Kidney glomerular epithelial cell (primary cell): Measurements from ENCODE around the gene FRK.
A peak's percentile ranks its signal among the peaks of the same experiment; 100 is the strongest.
"Not testable (repeated sequence)": the region's sequence is repeated elsewhere in the genome, so short reads cannot be mapped to it uniquely, and the experiment has no call there.

Experiments used
- DNase-seq: peaks from one replicate; lab custom pipeline; 2025; lab: John Stamatoyannopoulos, UW

FRK gene

GRCh38 chr6:116074732-116075390 is 14.2 kb upstream of the FRK start:
- no peak for DNase-seq

DNA sequence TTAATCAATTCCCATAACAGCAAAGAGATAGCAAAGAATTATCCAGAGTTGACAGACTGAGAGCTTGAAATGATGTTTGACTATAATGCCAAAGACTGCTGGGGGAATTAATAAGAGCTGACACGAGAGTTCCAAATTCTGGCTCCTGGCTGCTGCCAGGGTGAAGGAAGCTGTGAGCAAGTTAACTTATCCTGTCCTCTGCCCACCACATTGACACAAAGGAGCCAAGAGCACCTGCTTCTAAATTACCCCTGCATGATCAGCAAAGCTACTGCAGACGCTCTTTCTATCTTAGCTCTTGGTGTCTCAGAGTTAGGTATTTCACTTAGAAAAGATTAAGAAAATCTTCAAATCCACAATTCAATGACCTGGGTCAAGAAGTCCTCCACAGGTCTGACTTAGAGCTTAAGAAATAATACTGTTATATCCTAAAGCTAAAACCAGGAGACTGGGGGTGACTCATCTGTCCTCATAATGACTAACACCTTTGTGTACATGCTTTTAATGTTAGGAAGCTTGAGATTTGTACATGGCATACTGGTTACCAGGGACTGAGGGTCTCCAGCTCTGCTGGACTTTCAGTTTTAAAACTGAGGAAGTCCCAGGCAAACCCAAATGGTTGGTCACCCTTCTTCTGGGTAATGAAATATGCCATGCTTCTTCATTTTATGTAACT is 13.2 kb upstream of the FRK start:
- peak; percentile 21 for DNase-seq

DNA sequence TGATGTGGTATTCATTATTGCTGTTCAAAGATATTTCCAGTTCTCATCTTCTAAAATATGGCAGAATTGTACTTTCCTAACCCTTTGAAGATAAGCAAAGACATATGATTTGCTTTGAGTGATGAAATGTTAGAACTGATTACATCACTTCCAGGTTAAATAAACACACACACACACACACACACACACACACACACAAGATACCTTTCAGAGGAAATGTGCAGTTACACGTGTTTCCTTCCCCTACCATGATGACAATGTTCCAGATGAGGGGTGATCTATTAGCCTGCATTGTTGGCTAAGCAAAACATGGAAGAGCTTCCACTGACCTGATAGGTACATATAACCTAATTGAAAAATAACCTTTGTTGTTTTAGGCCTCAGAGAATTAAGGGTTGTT is 11.7 kb upstream of the FRK start:
- no peak for DNase-seq

DNA sequence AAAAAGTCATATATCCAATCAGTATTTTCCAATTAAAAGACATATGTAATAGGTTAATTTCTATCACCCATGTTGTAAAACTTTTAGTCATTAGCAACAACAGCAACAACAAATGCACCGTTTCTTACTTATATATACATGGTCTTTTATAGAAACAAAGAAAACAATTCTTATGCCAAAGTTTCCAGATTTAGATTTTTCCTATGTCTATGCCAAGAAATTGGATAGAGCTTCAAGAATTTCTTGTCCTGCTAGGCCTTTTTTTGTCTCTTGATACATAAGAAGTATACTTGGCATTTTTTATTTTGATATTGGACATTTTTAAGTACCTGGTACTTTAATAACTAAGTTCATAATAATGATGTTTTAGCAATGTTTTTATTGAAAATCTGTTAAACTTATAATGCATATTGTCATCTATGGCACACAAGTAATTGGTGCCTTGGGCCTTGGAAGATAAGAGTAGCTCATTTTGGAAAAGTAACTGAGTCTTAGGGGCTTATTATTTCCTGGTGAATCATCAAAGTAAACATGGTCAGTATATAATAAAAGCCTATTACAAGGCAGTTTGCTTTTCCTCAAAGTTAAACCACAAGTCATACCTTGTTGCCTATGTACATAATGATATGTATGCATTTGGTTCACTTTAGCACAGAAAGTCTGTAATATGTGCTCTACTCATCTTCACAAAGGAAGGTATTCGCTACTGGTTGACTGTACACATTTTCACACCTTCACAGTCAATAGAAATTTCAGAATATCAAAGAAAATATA is 10.1 kb upstream of the FRK start:
- DNase-seq, result no peak

DNA sequence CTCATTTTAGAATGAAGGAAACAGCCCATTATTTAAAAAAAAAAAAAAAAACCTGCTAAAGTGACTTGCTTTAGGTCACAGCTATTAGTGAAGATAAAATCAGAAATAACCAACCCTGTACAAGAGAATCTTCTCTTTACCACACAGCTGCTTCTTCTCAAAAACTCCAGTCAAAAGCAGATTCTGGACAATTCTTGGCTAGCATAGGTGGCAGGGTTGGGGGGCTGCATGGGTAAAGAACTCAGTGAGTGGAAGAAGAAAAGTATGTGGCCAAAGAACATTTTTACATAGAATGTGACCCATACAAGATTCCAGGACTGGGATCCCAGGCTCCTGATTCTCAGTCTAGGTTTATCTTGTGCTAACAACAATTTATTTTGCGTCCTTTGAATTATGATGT is 9.4 kb upstream of the FRK start:
- no peak for DNase-seq

- DNase-seq, result no peak
These were observed 6.1 kb upstream of the FRK start for GRCh38 chr6:116066789-116067188.

- DNase-seq, result no peak
These were observed 4.0 kb upstream of the FRK start for GRCh38 chr6:116064666-116065065.

DNA sequence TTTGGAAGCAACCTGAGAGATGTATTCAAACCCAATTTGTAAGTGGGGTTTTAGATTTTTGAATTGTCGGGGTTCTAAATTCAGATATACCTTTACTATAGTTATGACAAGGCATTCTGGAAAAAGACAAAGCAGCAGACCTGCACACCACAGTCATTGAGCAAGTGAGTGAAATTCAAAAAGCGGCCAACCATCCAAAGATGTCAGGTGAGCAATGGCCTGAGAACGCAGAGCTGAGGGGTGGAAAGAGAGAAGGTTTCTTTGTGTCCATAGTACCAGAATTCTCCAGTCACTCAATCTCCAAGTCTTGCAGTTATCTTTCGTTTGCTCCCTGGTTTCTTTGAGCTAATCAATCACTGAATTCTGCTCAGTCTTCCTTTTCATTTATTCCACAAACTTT is 1.8 kb upstream of the FRK start:
- no peak for DNase-seq

DNA sequence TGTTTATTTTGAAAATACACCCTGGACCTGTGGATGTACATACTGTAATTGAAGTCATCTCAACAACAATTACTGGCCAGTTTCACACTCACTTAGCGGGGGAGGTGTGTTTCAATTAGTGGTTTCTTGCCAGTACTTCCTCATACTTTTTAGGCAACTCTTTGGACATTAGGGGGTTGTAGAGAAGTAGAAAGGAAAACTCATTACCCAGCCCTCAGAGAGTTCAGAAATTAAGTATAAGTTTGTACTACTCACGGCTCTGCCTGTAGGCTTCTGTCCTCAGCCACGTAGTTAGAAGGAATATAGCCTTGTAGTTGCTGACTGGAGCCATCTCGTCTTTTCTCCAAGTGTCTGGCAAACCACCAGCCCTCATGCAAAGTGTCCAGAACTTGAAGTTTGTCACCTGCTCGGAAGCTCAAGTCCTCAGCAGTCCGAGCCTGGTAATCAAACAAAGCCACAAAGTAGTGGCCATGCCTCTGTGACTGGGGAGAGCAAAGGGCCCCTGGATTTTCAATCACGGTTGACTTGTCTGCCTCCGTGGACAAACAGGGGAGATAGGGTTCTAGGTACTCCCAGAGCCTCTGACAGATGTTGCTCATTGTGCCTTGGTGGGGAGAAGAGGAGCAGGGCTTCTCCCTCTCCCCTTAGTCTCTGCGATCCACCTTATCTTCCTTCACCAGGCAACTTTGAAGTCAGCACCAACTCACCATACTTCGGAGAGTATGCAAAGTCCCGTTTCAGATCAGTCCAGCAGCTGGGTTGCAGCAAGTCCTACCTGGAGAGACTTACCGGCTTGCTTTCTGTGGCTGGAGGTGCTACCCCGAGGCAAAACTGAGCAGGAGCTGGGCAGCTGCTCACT is 749 bp downstream of the FRK start:
- peak; percentile 86 for DNase-seq

DNA sequence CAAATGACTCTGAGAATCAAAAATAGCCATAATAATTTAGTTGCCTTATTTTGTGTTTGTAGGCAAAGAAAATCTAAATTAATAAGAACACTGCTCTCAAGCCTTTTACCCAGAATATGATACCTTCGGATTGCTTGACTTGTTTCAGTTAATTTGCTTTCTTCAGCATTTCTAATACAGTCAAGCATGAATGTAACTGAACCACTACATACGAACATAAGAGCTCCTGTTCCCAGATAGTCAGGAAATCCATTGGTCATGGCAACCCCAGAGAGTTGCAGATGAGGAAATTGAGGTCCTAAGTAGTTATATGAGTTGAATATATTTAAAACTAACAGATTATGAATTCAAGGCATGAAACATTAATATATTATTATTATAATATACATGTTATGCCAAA is 2.9 kb downstream of the FRK start:
- DNase-seq, result no peak

DNA sequence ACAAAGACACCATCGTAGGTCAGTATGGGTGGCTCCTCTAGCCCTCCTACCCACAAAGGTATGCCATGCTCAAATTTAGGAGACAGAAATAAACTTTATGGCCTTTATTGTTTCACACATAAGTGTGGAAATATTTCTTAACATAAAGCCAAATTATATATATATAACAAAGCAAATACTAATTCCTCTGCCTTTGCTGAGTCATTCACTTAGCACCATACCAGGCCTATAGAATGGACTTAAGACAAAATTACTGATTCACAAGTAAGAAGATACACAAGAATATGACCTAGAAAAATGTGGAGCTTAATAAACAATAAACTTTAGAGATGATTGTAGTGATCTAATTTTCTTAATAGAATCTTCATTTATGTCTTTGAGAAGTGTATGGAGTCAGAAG is 5.2 kb downstream of the FRK start:
- DNase-seq, result no peak

DNA sequence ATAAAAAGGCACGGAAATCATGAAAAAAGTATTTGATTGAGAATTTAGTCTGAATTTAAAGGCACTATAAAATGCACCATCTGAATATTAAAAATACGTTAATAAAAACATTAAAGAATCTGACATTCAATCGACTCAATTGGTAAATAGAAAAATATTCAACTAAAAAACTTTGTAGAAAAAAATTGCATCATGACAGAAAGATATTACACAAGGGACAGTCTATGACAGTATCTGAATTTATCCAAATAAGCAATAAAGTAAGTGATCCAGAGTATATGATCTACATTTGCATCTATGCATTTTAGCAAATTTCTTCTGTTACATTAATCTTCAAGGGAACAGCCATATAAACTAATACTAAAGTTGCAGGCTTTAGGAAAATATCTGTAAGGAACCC is 9.4 kb downstream of the FRK start:
- no peak for DNase-seq

DNA sequence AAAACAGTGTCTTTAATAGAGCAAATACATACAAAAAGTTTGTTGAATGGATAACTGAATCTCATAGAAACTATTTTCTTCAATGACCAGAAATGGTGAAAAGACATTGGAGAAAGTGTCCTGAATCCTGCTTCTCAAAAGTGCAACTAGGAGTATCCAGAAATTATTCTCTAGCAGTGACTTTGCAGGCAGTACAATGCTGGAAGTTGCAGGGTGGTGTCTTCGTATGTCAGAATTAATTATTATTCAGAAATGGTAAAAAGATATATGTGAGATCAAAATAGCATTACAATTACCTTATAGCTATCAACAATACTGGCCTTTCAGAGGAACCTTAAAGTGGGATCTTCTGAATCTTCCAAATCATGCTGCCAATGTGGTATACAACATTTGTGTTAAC is 10.0 kb downstream of the FRK start:
- no peak for DNase-seq

GRCh38 chr6:116049321-116049720 is 11.4 kb downstream of the FRK start:
- DNase-seq, result no peak

DNA sequence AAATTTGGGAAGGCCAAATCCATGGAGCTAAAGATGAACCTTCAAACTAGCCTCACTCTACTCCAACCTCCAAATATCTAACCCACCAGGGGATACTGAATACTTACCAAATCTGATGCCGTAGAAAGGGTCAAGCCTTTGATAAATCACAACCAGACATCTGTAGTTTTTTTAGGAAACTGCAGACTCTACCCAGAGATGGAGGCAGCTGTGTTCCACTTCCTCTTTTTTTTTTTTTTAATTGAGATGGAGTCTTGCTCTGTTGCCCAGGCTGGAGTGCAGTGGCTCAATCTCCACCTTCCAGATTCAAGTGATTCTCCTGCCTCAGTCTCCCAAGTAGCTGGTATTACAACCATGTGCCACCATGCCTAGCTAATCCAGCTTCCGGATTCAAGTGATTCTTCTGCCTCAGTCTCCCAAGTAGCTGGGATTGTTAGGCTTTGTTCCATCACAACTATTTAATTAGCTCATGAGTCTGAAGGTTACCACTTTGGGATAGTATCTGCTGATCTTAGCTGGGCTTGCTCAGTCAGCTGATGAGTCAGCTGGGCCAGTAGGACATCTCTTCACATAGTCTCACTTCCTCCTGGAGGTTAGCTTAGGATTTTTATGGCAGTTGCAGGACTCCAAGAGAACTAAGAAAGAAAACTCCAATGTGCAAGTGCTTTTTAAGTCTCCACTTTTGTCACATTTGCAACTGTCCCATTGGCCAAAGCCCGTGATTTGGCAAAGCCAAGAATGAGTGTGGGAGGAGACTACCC is 13.3 kb downstream of the FRK start:
- peak; percentile 14 for DNase-seq

GRCh38 chr6:116046737-116047136 is 14.0 kb downstream of the FRK start:
- DNase-seq, result no peak

GRCh38 chr6:116046272-116046671 is 14.4 kb downstream of the FRK start:
- DNase-seq, result not testable (repeated sequence)

- DNase-seq, result no peak
These were observed 18.8 kb downstream of the FRK start for GRCh38 chr6:116041934-116042333.

GRCh38 chr6:116040993-116041392 is 19.7 kb downstream of the FRK start:
- no peak for DNase-seq

GRCh38 chr6:116036885-116037284 is 23.8 kb downstream of the FRK start:
- no peak for DNase-seq

DNA sequence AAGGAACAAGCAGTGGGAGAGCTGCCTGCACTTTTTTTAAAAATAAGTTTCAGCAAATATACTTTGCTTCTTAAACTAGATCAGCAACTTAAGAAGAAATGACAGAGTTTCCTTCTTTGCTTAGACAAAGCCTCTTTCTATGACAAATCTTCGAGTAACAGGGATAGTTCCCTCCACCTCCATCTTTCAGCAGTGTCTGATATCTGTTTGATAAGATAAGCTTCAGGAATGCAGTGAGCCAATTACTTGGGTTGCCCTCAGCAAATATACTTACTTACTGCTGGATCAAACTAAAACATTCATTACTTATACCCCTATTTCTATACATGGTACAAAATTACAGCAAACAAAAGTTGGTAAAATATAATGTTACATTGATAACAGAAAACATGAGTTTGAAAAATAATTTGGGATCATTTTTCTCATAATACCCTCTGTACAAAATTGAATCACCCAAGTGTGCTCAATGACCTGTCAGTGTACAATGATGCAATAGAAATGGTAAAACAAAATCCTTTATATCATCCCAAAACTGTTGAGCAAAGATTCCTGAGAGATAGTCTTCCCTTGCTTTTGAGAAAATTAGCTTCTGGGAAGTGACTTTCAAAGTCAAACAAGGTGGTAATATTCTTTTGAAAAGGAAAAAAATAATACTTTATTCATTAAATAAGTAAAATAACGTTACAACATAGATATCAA is 24.5 kb downstream of the FRK start:
- DNase-seq, result no peak
